ENCODE results near the gene OR2V2.

Gene OR2V2

GRCh38 chr5:181149355-181149754 lies 2.0 kb downstream of the OR2V2 start:
- DNase-seq: no peak

- no peak for DNase-seq
These were observed 2.7 kb downstream of the OR2V2 start for GRCh38 chr5:181149806-181150733.

DNA sequence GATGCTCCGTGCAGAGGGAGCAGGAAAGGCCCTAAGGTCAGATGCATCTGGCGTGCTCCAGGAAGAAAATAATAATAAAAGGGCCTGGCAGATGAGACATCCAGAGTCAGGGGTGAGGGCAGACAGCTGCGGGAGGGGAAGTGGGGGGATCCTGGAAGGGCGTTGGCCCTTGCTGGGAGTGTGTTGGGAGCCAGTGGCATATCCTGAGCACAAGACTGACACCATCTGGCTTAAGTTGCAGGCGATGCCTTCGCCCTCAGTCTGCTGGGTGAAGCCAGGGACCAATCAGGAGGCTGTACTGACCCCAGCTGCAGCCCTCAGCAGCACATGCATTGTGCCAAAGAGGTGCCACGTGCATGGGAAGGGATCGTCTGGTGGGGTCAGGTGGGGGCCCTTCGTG lies 3.8 kb downstream of the OR2V2 start:
- no peak for DNase-seq

- DNase-seq: no peak
These were observed 5.0 kb downstream of the OR2V2 start for GRCh38 chr5:181152406-181152805.

DNA sequence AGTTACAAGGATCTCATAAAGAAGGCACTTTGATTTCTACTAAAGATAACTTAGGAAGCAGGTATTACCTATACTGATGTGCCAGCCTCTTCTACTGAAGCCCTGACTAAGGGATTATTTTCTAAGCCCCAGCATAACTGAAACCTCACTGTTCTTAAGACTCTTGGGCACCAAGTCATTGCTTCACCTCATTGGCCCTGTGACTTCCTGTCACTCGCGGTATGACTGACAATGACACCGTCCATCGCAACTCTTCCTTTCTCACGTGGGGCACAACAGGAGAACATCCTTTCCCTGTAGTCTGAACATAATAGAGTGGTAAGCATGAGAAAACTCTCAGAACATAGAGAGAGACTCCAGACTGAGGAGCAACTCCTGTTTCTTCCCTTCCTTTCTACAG lies 6.4 kb downstream of the OR2V2 start:
- peak in 1 of 5 donors; percentile 73 for DNase-seq

DNA sequence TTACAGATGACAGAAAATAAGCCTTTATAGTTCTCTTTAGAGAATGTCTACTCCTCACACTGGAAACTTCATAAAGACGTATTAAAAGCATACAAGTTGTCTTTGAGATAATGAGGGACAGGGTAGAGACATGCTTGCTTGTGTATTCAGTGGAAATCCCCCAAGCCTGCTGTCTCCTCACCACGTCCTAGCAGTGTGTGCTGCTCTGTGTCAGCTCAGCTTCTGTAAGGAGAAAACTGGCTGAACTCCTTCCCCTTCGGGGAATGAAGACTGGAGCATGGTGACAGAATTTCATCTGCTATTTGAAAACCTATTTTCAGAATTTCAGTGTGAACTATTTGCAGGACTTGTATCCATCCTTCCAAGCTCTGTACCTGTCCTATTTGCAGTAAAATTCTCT lies 9.4 kb downstream of the OR2V2 start:
- no peak for DNase-seq

DNA sequence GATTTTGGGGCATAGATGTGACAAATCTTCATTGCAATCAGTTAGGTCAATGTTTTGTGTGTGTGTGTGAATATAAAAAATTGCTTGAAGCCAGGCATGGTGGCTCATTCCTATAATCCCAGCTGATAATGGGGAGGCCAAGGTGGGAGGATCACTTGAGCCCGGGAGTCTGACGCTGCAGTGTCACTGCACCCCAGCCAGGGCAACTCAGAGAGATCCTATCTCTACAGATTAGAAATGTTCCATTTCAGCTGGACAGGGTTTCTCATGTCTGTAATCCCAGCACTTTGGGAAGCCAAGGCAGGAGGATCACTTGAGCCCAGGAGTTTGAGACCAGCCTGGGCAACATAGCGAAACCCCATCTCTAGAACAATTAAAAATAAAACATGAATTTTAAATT lies 11.5 kb downstream of the OR2V2 start:
- DNase-seq: no peak

GRCh38 chr5:181159286-181160151 lies 12.1 kb downstream of the OR2V2 start:
- peak; percentile 68 to 93 (median 82) for DNase-seq

DNA sequence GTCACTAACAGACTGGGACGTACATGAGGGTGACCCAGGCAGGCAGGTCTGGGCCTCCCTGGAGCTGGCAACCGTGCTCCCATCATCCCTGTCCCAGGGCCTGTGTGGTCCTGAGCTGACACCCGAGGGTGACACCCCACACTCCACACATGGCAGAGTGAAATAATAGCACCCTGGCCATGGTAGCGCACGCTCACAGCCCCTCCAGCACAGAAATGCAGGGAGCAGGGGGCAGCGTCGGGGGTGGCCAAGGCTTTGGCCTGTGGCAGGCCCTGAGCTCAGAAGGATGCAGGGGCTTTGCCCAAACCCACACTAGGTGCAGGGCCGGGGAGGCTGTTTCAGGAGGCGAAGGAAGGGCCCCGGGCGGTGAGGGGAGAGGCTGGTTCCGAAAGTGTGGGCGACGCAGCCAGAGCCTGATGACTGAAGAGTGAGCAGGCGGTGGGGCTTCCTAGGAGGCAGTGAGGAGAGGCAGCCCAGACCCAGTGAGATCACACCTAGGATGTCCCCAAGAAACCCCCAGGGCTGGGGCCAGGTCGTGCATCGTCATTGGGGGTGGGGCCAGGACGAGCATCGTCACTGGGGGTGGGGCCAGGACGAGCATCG lies 12.9 kb downstream of the OR2V2 start:
- DNase-seq: peak; percentile 65 to 89 (median 85)

GRCh38 chr5:181160755-181161533 lies 13.6 kb downstream of the OR2V2 start:
- DNase-seq: peak in 4 of 5 donors; percentile 43 to 56 (median 48)

GRCh38 chr5:181161534-181162175 lies 14.3 kb downstream of the OR2V2 start:
- DNase-seq: no peak

GRCh38 chr5:181163487-181164075 lies 16.2 kb downstream of the OR2V2 start:
- no peak for DNase-seq

- DNase-seq: no peak
These were observed 16.9 kb downstream of the OR2V2 start for GRCh38 chr5:181164076-181164952.

GRCh38 chr5:181166812-181167733 lies 19.7 kb downstream of the OR2V2 start:
- no peak for DNase-seq

- DNase-seq: no peak
These were observed 20.6 kb downstream of the OR2V2 start for GRCh38 chr5:181167814-181168488.

GRCh38 chr5:181168595-181169118 lies 21.3 kb downstream of the OR2V2 start:
- DNase-seq: no peak

DNA sequence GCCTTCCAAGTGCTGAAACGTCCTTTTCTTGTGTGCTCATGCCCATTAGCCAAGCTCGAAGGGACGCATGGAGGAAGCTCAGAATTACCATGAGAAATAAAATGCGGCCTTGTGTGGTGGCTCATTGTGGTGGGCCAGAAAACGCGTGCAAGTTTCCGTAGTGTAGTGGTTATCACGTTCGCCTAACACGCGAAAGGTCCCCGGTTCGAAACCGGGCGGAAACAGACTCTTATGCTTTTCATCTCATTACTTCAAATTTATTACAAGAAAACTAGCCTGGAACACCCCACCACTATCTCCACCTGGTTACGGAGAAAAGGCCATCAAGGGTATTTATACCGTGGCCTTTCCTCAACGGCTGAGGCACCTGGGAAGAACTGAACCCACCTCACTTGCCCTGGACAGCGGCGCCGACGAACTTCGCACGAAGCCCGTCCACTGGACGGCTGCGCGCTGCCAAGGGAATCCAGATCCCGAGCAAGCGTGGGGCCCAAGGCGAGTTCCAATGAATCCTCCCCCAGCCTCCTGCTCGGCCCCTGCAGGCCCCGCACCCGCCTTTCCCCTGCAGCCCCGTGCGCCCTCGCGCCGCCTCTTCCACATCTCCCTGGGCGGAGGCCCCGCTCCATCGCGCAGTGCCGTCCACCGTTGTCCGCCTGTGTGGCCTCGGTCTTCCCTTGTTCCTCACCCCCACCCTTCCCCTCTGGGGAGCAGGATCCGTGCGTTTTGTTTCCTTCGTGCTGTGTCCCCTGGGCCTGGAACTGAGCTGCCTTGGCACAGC lies 22.3 kb downstream of the OR2V2 start:
- peak in 4 of 5 donors; percentile 49 to 73 (median 60) for DNase-seq

All from T-helper 1 cell (primary cell).